Medulla oblongata (tissue), 1 donor: ENCODE measurements around the gene RPL13.
A peak's percentile ranks its signal among the peaks of the same experiment; 100 is the strongest.

ENCODE experiments used
- DNase-seq: peaks from one replicate; pipeline ENCODE4 v3.0.0-alpha.2; 2015; ENCODE audit errors: extremely low spot score

Gene RPL13

GRCh38 chr16:89545044-89545830 is 15.2 kb upstream of the RPL13 start:
- no peak for DNase-seq

DNA sequence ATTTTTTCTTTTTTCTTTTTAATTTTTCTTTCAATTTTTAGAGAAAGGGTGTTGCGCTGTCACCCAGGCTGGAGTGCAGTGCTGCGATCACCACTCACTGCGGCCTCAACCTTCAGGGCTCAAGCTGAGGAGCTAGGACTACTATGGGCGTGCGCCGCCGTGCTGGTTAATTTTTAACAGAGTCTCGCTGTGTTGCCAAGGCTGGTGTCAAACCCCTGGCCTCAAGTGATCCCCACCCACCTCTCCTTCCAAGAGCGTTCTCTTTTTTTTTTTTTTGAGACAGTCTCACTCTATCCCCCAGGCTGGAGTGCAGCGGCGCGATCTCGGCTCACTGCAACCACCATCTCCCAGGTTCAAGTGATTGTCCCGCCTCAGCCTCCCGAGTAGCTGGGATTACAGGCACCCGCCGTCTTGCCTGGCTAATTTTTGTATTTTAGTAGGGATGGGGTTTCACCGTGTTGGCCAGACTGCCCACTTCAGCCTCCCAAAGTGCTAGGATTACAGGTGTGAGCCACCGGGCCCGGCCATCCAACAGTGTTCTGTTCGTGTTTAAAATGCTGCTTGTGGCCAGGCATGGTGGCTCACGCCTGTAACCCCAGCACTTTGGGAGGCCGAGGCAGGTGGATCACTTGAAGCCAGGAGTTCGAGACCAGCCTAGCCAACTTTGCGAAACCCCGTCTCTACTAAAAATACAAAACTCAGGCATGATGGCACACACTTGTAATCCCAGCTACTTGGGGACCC is 14.5 kb upstream of the RPL13 start:
- DNase-seq, result no peak

- DNase-seq, result no peak
Observed at GRCh38 chr16:89546781-89547180, 13.7 kb upstream of the RPL13 start.

GRCh38 chr16:89547291-89547690 is 13.2 kb upstream of the RPL13 start:
- DNase-seq, result no peak

GRCh38 chr16:89547860-89548259 is 12.6 kb upstream of the RPL13 start:
- DNase-seq, result no peak

GRCh38 chr16:89548344-89549006 is 12.0 kb upstream of the RPL13 start:
- no peak for DNase-seq

DNA sequence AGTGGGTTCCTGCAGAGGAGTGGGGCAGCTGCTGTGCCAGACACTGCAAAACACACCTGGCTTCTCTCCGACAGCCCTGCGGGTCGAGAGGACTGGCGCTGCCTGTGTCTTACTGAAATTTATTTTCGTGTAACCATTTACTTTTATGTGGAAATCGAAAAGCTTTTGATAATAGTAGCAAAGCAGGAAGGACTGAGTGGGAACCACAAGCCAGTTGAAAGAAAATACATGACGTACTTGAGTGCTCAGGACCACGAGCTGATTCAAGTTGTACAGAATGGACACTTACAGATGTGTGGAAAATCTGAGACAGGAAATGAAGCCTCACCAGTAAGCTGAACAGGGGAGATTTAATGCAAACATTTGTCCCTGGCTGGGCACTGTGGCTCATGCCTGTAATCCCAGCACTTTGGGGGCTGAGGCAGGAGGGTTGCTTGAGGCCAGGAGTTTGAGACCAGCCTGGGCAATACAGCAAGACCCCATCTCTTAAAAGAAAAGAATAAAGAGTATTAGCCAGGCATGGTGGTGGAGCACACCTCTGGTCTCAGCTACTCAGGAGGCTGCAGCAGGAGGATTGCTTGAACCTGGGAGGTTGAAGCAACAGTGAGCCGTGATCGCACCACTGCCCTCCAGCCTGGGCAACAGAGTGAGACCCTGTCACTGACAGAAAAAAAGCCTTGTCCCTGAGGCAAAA is 11.3 kb upstream of the RPL13 start:
- DNase-seq, result no peak

DNA sequence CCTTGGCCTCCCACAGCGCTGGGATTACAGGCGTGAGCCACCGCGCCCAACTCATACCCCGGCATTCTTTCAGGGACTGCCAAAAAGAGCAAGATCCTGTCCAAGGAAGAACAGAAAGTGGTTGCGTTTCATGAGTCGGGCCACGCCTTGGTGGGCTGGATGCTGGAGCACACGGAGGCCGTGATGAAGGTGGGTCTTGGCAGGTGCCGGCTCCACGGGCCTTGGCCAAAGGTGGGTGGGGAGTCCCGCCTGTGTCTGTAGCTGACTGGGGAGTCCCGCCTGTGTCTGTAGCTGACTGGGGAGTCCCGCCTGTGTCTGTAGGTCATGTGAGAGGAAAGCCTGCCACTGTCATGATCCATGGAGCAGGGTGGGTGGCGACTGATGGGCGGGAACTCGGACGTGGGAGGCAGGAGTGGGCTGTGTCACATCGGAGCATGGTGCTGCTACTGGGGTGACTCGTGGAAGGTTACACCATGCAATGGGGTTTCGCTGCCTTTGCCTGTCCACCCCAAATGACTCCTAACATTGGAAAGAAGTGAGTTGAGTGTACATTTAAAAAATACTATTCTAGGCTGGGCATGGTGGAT is 10.0 kb upstream of the RPL13 start:
- DNase-seq, result no peak

- DNase-seq, result no peak
Observed at GRCh38 chr16:89552329-89552728, 8.2 kb upstream of the RPL13 start.

DNA sequence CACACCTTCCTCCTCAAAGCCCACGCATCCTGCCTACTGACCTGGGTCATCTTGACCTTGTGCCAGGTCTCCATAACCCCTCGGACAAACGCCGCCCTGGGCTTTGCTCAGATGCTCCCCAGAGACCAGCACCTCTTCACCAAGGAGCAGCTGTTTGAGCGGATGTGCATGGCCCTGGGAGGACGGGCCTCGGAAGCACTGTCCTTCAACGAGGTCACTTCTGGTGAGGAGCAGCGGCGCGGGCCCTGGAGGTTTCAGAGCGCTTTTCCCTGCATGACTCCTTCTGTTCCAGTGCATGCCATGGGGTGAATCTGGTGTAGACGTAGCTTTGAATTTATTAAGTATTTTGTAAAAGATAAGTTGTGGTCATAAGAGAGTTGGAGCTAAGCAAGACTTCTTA is 7.6 kb upstream of the RPL13 start:
- no peak for DNase-seq

- DNase-seq, result no peak
Observed at GRCh38 chr16:89553733-89554132, 6.7 kb upstream of the RPL13 start.

- no peak for DNase-seq
Observed at GRCh38 chr16:89554343-89554742, 6.1 kb upstream of the RPL13 start.

- DNase-seq, result no peak
Observed at GRCh38 chr16:89555265-89555664, 5.2 kb upstream of the RPL13 start.

DNA sequence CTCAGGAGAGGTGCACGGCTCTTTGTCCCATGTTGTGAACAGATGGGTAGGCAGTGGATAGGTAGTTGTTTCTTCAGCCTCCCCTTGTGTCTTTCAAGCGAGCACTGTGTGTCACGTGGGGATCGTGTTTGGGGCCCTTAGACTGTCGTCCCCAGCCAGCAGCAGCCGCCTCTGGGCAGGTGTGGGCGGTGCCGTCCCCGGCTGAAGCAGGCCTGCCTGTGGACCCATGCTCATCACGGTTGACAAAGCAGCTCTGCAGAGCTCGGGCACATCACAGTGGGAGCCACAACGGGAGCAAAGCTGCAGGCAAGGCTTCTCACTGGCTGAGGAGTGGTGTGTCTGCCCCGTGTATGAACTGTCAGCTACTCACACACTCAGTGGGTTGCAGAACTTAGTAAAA is 4.7 kb upstream of the RPL13 start:
- no peak for DNase-seq

- peak; percentile 97 for DNase-seq
Observed at GRCh38 chr16:89556750-89557689, 3.5 kb upstream of the RPL13 start.

GRCh38 chr16:89557690-89558490 is 2.6 kb upstream of the RPL13 start:
- no peak for DNase-seq

- no peak for DNase-seq
Observed at GRCh38 chr16:89561142-89561883, 831 bp downstream of the RPL13 start.

- no peak for DNase-seq
Observed at GRCh38 chr16:89561884-89562599, 1.6 kb downstream of the RPL13 start.
